Measurements from ENCODE around the gene MINDY4.
A peak's percentile ranks its signal among the peaks of the same experiment; 100 is the strongest.

The MINDY4 gene

GRCh38 chr7:30852744-30853288 lies 81.6 kb downstream of the MINDY4 start:
- no peak for DNase-seq (ENCODE audit: low read depth, low spot score)

GRCh38 chr7:30853576-30853975 lies 82.4 kb downstream of the MINDY4 start:
- DNase-seq (ENCODE audit: low read depth, low spot score), result no peak

GRCh38 chr7:30855936-30856335 lies 84.7 kb downstream of the MINDY4 start:
- no peak for DNase-seq (ENCODE audit: low read depth, low spot score)

- no peak for DNase-seq (ENCODE audit: low read depth, low spot score)
These were observed 87.4 kb downstream of the MINDY4 start for GRCh38 chr7:30858576-30858975.

GRCh38 chr7:30859202-30859939 lies 88.2 kb downstream of the MINDY4 start:
- no peak for DNase-seq (ENCODE audit: low read depth, low spot score)

GRCh38 chr7:30859940-30860496 lies 88.8 kb downstream of the MINDY4 start:
- no peak for DNase-seq (ENCODE audit: low read depth, low spot score)

GRCh38 chr7:30861612-30862011 lies 90.4 kb downstream of the MINDY4 start:
- no peak for DNase-seq (ENCODE audit: low read depth, low spot score)

- DNase-seq (ENCODE audit: low read depth, low spot score), result no peak
These were observed 91.9 kb downstream of the MINDY4 start for GRCh38 chr7:30862995-30863705.

- peak; percentile 64 for DNase-seq (ENCODE audit: low read depth, low spot score)
These were observed 92.5 kb downstream of the MINDY4 start for GRCh38 chr7:30863706-30864035.

- no peak for DNase-seq (ENCODE audit: low read depth, low spot score)
These were observed 92.9 kb downstream of the MINDY4 start for GRCh38 chr7:30864101-30864500.

GRCh38 chr7:30865076-30865475 lies 93.9 kb downstream of the MINDY4 start:
- no peak for DNase-seq (ENCODE audit: low read depth, low spot score)

GRCh38 chr7:30865821-30866220 lies 94.6 kb downstream of the MINDY4 start:
- DNase-seq (ENCODE audit: low read depth, low spot score), result no peak

GRCh38 chr7:30866939-30867338 lies 95.7 kb downstream of the MINDY4 start:
- no peak for DNase-seq (ENCODE audit: low read depth, low spot score)

GRCh38 chr7:30867483-30867882 lies 96.3 kb downstream of the MINDY4 start:
- DNase-seq (ENCODE audit: low read depth, low spot score), result no peak

- no peak for DNase-seq (ENCODE audit: low read depth, low spot score)
These were observed 98.8 kb downstream of the MINDY4 start for GRCh38 chr7:30869794-30870611.

GRCh38 chr7:30870821-30871518 lies 99.8 kb downstream of the MINDY4 start:
- no peak for DNase-seq (ENCODE audit: low read depth, low spot score)

GRCh38 chr7:30871655-30872054 lies 100.4 kb downstream of the MINDY4 start:
- no peak for DNase-seq (ENCODE audit: low read depth, low spot score)

- DNase-seq (ENCODE audit: low read depth, low spot score), result no peak
These were observed 102.0 kb downstream of the MINDY4 start for GRCh38 chr7:30873207-30873606.

GRCh38 chr7:30873656-30874055 lies 102.4 kb downstream of the MINDY4 start:
- DNase-seq (ENCODE audit: low read depth, low spot score), result no peak

- no peak for DNase-seq (ENCODE audit: low read depth, low spot score)
These were observed 103.6 kb downstream of the MINDY4 start for GRCh38 chr7:30874656-30875302.
